Neural progenitor cell (in vitro differentiated cells): ENCODE measurements around the gene SUPT3H.

Source experiments
- CTCF ChIP-seq: fragments of 200-600 bp; sonication (generic); IDR thresholded peaks from 2 replicates; pipeline ENCODE4 v1.5.1; 2017; ENCODE audit warnings: antibody characterized with exemption, mild to moderate bottlenecking
- EZH2 ChIP-seq: fragments of 200-600 bp; sonication (generic); IDR thresholded peaks from 2 replicates; pipeline ENCODE4 v1.6.1; 2017; ENCODE audit warnings: antibody characterized with exemption, mild to moderate bottlenecking, moderate library complexity
- EZH2phosphoT487 ChIP-seq: fragments of 200-600 bp; sonication (generic); IDR thresholded peaks from 2 replicates; pipeline ENCODE4 v1.6.1; 2017; ENCODE audit warnings: antibody characterized with exemption

DNA sequence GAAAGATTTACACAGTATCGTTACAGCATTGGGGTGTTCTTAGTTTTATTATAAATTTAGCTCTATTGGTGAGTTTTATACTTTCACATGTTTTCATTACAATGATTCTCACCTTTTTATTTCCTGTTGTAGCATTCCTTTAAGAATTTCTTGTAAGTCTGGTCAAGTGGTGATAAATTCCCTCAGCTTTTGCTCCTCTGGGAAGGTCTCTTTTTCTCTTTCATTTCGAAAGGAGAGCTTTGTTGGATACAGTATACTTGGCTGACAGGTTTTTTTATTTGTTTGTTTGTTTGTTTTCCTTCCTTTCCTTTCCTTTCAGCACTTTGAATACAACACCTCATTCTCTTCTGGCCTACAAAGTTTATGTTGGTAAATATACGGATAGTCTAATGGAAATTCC, 299.3 kb downstream of the SUPT3H start:
- TF ChIP-seq CTCF (no peak), EZH2phosphoT487 (no peak), EZH2 (no peak)
